RWPE1 (cell line): ENCODE results near the gene SMARCC1.

Source experiments
- CTCF ChIA-PET: fragments of 350-600 bp; sonication (Branson Sonifier 250); formaldehyde crosslinking; extraction: SDS; loops from one replicate; lab custom pipeline; 2021; lab: Yijun Ruan, JAX
- POLR2A ChIA-PET: fragments of 400-600 bp; formaldehyde crosslinking; extraction: SDS; loops from one replicate; lab custom pipeline; 2020; ENCODE audit warnings: antibody characterized with exemption; ENCODE audit not compliant: low non-redundant PET; lab: Yijun Ruan, JAX
- DNase-seq: peaks from one replicate; pipeline ENCODE4 v3.0.0; 2012; ENCODE audit warnings: low spot score
- H3K27ac ChIP-seq: fragments of 450-650 bp; 2 replicates; pipeline ENCODE4 v1.5.1; 2017
- TF ChIP-seq, protein P1 (sequence below): fragments of 450-650 bp; conservative IDR thresholded peaks from 2 replicates; pipeline ENCODE4 v1.5.1; 2017; ENCODE audit warnings: low read depth, mild to moderate bottlenecking

The SMARCC1 gene

DNA sequence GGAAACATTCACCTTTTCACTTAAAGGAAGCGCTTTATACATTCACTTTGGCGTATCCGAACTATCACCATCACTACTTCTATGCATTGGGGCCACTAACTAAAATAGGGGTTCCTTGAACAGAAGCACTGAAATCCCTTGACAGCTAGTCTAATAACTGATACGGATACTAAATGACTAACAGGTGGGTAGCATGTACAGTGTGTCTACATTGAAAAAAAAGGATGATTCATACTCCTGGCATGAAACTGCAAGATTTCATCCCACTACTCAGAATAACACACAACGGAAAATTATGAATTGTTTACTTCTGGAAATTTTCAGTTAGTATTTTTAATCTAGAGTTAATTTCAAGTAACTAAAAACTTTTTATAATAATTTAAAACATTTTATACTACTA, 96.7 kb downstream of the SMARCC1 start:
- POLR2A ChIA-PET = no interaction called here
- DNase-seq = no peak
- TF ChIP-seq, protein P1, sequence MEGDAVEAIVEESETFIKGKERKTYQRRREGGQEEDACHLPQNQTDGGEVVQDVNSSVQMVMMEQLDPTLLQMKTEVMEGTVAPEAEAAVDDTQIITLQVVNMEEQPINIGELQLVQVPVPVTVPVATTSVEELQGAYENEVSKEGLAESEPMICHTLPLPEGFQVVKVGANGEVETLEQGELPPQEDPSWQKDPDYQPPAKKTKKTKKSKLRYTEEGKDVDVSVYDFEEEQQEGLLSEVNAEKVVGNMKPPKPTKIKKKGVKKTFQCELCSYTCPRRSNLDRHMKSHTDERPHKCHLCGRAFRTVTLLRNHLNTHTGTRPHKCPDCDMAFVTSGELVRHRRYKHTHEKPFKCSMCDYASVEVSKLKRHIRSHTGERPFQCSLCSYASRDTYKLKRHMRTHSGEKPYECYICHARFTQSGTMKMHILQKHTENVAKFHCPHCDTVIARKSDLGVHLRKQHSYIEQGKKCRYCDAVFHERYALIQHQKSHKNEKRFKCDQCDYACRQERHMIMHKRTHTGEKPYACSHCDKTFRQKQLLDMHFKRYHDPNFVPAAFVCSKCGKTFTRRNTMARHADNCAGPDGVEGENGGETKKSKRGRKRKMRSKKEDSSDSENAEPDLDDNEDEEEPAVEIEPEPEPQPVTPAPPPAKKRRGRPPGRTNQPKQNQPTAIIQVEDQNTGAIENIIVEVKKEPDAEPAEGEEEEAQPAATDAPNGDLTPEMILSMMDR = no peak
- H3K27ac ChIP-seq = no peak overlapping the region
- CTCF ChIA-PET = interaction anchor here (0.6 kb wide), 1 partner anchor 140 kb away, joined by 4 read pairs; no protein-coding TSS in a partner anchor

DNA sequence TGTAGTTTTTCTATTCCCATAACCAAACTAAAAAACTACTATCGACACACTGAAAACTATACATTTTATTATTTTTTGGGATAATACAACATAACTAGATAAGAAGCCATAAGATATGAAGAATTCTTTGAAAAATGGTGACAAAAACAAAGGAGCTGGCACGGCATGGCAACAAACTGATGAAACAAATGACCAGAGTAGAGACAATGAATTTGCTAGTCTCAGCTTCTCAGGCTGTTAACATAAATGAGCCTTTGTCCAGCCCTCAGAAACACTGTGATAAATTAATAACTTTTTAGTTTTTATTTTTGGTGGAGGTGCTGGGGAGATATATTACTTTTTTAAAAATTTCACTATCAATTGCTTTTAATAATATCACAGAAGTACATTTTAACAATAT, 100.7 kb downstream of the SMARCC1 start:
- TF ChIP-seq, protein P1 = no peak
- no peak overlapping the region for H3K27ac ChIP-seq
- ChIA-PET POLR2A (no interaction called here), CTCF (no interaction called here)
- DNase-seq = no peak

DNA sequence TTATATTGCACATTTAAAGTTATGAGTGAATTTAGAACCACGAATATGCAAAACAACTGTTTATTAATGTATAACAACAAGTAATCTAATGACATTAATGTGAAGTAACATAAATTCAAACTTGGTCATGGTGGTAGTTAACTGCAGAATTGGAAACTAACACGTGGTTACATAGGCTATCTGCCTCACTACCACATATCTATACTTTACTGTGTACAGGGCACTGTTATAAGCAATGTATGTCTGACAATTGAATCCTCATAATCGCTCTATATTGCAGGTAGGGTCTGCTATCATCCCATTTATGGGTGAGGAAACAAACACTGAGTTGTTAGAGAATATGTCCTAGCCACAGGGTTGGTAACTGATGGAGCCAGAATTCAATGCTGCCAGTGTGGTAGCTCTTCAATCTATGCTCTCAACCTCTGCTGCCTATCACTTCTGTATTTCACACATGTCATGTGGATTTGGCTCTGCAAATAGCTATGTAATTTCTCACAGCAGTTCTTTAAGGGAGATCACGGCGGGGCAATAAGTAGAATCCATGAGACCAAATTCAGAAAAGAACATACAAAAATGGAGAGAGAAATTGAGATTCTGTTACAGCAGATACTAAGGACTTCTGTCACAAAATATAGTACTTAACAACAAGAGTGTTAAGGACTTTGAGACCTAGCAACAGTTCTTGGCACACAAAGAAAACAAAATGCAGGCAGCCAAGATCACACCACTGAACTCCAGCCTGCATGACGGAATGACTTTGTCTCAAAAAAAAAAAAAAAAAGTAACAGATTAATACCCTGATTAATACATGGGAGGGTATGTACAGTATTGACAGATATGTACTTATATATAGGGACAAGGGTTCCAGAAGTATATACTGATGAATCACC, 103.0 kb downstream of the SMARCC1 start:
- TF ChIP-seq, protein P1 = no peak
- no peak for DNase-seq
- POLR2A ChIA-PET = no interaction called here
- CTCF ChIA-PET = no interaction called here
- H3K27ac ChIP-seq = no peak overlapping the region

DNA sequence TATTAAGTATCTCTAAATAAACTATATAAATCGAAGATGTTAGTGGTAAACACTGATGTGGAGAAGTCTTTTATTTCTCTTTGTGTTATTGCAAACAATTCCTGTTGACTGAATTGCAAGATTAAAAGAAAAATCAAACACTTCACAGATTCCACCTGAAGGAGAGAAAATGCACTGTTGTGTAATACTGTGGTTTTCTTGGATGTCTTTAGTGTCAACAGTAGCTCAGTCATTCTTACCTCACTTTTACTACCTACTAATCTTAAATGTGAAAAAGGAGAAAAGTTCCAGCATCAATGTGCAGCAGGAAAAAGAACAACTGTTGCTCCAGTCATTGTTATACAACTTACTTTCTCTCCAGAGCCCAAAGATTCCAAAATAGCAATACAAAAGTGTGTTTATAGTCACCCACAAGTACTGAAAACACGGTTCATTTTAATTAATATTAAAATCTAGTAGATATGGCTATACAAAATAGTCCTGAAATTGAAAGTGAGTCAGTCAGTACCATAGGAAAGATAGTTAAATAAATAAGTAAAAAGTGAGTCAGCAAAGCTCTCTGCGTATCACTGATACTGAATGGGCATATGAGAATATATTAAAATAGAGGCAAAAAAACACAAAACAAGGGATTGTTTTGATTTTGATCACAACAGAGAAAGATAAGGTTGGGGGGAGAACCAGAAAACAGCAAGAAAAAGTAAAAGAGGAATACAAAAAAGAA, 112.5 kb downstream of the SMARCC1 start:
- no peak overlapping the region for H3K27ac ChIP-seq
- no peak for DNase-seq
- TF ChIP-seq, protein P1 = no peak
- ChIA-PET POLR2A (no interaction called here), CTCF (no interaction called here)

DNA sequence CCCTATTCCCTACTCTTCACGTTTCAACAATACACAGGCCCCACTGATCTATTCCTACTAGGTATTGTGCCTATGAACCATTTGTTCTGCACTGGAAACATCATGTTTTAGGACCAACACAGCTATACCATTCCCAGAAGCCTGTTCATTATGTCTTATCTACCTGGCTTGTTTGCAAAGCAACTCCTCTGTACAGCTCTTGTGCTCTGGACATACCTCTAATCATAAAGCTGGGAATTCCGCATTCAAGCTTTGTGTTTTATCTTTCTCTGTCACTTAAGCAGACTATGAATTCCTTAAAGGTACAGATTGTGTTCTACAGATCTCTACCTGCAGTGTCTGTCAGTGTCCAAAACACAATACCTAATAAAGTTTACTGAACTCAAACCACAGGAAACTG, 115.6 kb downstream of the SMARCC1 start:
- TF ChIP-seq, protein P1 = no peak
- ChIA-PET POLR2A (interaction anchor here (0.7 kb wide), 1 partner anchor 286 kb away, joined by 7 read pairs; no protein-coding TSS in a partner anchor), CTCF (interaction anchor here (0.6 kb wide), 1 partner anchor 521 kb away, joined by 3 read pairs; no protein-coding TSS in a partner anchor)
- no peak overlapping the region for H3K27ac ChIP-seq
- DNase-seq = no peak

DNA sequence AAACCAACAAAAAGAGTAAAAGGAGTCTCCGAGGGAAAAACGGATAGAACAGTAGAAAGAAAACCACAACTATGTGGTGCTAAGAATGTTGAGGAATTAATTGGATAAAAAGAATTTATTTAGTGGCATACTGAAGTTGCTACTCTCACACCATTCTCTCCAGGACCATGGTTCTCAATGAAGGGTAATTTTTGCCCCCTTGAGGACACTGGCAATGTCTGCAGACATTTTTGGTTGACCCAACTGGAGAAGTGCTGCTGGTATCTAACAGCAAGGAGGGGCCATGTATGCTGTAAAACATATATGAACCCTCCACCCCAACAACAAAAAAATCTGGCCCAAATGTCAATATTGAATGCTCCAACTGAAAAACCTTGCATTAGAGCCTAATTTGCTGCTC, 117.2 kb downstream of the SMARCC1 start:
- TF ChIP-seq, protein P1 = no peak
- CTCF ChIA-PET = no interaction called here
- H3K27ac ChIP-seq = no peak overlapping the region
- no peak for DNase-seq
- POLR2A ChIA-PET = no interaction called here
